Activated T-cell treated with anti-CD3 and anti-CD28 coated beads for 1 hour (primary cell): ENCODE results near the gene FBXO21.

Experiments
- DNase-seq: peaks from one replicate; pipeline ENCODE4 v3.0.0-alpha.2; 2020; ENCODE audit warnings: low read depth

The FBXO21 gene

GRCh38 chr12:117165342-117165741, 24.9 kb downstream of the FBXO21 start:
- DNase-seq: no peak

GRCh38 chr12:117162633-117163032, 27.6 kb downstream of the FBXO21 start:
- DNase-seq: no peak

DNA sequence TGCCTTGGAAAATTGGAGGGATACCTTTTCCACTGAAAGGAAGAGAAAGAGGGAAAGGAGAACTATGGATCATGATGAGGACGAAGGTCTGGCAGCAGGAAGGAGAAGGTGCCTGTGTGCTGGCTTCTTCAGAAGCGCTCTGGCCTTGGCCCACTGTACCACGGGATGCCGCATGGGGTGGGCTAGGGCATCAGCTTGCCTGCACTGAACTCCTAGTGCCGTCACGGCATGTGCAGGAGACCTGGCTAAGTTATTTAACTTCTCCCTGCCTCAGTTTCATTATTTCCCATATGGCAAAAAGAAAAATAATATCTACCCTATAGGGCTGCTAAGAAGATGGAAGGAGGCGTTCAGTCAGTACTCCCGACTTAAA, 28.1 kb downstream of the FBXO21 start:
- no peak for DNase-seq

DNA sequence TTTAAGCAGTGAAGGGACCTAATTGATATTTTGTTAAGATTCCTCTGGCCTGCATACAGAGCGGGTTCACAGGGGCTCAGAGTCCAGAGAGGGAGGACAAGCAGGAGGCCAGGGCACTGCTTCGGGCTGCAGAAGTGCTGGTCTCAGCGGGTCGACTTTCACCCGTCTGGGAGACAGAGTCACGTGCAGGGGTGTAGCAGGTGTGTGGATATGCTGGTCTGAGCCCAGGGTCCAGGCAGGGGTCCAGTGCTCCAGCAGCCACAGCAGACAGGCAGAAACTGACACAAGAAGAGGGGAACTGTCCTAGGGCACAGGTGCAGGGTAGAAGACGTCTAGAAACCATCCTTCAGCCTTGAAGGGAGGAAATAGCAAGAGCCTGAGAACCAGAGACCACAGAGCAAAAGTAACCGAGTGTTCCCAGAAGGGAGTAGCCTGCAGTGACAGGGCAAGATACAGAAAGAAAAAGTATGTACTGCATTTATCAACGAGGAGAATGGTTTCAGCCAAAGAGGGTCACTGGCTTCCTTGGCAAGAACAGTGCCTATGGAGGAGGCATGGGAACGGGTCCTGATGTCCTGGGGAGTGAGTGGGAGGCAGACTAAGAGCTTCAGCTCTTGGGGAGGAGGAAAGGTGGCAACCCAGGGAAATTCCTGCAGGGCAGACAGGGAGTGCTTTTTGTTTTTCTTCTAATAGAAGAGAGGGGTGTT, 28.7 kb downstream of the FBXO21 start:
- DNase-seq: no peak

DNA sequence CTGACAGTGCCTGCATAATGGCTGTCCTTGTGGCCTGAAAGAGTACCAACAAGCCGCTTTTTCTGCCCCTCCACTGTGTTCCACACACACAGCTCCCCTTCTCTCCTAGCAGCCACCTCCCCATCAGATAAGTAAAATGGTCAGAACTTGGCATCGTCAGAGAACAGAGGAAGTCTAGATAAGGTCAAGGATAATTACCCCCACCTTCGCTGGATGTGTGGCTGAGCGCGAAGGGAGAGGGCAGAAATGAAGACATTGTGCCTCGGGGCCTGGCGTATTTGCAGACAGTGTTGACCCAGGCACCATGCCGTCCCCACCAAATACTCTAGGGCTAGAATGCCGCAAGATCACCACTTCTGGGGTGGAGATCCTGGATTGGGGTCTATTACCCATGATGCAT, 30.6 kb downstream of the FBXO21 start:
- DNase-seq: no peak

GRCh38 chr12:117158911-117159553, 31.2 kb downstream of the FBXO21 start:
- DNase-seq: no peak

DNA sequence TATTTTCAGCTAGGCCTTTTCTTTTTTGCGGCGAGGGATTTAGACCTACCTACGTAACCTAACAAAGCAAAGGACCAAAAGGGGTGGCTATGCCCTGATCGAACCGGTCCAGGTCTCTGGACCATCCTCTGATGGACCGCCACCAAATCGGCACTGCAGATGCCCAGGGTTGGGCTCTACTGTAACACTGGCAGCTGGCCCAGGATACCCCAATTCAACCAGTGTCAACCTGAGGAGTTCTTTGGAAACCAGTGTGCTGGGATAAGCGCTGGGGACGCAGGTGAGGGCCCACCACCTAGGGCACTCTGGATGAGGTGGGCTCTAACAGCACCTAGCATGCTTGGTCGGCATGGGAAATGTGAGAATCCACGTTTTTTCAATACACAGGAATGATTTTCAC, 32.2 kb downstream of the FBXO21 start:
- DNase-seq: no peak

GRCh38 chr12:117155278-117156060, 34.8 kb downstream of the FBXO21 start:
- DNase-seq: peak; percentile 58

DNA sequence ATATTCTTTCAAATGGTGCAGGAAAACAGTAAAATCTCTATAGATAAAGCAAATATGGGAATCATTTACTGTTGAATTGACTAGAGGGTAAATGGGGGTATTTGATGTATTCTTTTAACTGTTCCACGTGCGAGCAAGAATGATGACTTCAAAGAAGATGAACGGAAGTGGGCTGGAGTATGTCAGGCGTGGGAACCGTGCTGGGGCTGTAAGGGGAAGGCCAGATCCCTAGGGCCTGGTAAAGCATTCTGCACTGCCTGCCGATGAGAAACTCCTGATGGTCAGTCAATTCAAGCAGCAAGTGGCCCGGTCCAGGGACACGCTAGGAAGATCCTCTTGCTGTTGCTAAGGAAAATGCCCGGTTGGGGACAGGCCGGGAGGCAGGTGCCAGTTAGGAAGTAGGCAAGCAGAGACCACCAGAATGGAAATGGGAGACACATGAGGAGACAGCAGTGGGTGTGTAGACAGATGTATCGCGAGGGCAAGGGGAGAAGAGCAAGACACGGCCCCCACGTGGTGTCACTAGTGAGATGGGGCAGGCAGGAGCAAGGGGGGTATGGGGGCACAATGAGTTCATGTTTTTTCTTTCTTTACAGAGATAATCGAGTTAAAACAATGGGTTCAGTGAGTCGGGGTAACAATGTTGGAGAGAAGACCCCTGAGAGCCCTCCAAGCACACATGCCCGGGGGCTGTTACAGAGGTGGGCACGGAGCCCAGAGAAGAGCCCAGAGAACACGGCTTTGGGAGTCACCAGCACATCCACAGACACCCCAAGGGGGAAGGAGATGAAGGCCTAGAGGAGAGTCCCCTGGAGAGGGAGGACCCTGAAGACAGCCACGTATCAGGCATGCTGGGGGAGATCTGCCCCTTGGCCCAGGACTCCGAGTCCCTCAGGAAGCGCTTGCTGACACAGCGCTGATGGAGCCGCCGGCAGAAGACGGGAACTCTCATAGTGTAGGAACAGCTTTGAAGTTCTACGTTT, 37.2 kb downstream of the FBXO21 start:
- no peak for DNase-seq

DNA sequence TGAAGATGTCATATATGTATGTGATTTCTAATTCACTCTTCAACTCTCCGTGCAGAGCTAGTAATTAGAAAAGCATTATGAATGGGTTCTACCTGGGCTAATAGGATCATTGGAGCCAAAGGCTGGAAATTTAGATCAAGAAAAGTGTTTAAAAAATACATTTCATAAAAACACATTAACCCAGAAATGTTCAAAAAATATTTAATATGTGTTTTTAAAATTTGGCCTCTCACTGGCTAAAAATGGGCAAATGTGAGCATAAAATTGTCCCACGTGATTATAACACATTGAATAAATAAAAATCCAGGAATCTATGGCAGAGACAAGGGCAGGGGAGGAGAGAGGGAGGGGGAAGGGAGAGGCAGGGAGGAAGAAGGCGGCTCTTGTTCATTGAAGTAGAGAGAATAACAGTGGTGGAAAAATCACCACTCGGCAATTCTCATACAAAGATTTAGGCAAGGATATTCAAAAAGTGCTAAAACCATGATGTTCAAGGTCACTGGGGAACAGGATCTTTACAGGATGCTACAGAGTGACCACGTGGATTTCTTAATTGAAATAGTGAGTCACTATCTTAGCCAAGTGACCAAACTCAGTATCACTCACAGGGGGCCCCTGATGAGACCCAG, 38.8 kb downstream of the FBXO21 start:
- DNase-seq: no peak

DNA sequence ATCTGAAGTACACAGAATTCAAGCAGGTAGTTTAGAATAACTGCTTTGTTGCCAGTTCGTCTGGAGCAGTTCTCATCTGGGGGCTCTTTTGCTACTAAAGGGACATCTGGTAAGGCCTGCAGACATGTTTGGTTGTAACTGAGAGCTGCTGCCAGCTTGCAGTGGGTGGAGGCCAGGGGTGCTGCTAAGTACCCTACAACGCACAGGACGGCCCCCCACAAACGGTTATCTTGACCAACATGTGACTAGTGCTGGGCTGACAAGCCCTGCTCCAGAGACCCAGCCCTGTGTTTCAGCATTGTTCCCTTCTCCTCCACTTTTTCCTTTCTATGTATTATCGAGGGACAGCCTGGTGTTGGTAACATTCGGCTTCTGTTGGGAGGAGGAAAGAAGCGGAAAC, 40.8 kb downstream of the FBXO21 start:
- no peak for DNase-seq

DNA sequence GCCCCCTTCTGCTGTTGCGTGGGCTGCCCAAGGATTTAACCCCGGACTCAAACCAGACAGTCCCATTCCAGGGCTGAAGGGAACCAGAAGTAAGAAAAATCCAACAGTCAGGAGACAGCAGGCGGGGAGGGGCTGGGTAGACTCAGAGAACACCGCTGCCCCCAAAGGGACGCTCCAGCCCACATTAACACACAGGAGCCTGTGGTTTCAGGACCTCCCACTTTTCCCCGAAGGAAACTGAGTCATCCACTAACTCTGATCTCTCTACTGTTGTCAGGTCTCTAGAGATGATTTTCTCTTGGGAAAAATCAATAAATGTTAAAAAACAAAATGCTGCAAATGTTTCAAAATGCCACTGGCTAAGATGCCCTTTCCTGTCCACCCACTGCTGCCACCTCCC, 41.6 kb downstream of the FBXO21 start:
- DNase-seq: no peak

DNA sequence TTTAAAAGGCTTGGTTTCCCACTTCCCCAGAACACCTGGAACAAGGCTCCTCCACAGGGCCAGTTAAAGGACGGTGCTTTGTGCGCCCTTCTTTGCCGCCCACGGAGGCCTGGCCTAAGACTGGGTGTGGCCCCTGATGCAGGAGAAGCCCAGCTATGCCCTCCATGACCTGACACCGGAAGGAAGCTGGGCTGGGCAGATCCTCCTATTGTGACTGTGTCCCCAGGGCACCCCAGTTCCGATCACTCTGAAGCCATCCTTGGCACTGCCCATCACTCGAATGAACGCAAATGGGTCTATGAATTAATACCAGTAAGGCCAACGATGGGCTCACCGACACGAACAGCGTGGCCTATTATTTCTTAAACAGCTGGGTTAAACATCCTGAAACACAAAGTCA, 42.6 kb downstream of the FBXO21 start:
- DNase-seq: no peak

DNA sequence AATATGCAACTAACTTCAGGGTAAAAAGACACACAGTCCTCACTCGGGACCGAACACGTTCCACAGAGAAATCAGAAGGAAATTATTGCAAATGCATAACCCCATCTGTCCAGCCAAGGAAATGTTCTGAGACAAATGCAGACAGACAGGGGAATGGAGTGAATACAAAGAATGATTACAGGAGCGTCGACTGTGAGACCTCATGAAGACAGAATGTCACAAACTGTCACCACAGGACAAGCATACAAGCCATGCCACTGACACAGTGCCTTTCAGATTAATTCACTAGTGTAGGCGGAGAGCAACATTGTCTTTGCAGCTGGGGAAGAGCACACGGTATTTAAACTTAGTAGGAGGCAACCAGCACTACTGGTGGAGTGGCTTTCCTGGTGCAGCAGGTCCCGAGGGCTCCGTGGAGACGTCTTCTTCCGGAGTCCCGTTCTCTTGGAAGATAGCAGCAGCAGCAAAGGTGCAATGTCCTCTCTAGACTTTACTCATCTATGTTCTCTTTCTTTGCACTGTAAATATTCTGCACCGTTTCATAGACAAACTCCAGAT, 44.6 kb downstream of the FBXO21 start:
- no peak for DNase-seq

- DNase-seq: no peak
Observed at GRCh38 chr12:117144599-117144998, 45.7 kb downstream of the FBXO21 start.

DNA sequence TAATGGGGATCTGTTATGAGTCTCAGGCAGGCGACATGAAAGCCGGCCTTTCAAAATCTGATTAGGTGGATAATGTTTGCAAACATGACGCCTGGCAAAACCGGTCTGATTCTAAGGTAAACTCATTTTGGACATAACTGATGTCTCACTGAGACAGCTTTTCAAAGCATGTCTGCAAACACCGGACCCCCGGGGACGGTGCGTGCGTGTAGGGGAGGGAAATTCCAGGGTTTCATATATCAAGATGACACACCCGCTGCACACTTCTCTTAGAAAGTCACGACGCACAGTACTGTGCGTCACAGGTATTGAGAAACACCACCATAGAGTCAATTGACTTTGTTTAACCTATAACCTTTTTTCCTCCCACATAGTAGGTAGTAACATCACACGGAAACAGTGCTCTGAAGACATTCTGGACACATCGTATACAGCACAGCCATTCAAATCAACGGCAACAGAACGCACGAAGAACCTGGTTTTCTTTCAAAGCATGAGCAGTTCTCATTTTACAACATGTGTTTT, 47.2 kb downstream of the FBXO21 start:
- DNase-seq: no peak

- DNase-seq: no peak
Observed at GRCh38 chr12:117142094-117142493, 48.2 kb downstream of the FBXO21 start.

DNA sequence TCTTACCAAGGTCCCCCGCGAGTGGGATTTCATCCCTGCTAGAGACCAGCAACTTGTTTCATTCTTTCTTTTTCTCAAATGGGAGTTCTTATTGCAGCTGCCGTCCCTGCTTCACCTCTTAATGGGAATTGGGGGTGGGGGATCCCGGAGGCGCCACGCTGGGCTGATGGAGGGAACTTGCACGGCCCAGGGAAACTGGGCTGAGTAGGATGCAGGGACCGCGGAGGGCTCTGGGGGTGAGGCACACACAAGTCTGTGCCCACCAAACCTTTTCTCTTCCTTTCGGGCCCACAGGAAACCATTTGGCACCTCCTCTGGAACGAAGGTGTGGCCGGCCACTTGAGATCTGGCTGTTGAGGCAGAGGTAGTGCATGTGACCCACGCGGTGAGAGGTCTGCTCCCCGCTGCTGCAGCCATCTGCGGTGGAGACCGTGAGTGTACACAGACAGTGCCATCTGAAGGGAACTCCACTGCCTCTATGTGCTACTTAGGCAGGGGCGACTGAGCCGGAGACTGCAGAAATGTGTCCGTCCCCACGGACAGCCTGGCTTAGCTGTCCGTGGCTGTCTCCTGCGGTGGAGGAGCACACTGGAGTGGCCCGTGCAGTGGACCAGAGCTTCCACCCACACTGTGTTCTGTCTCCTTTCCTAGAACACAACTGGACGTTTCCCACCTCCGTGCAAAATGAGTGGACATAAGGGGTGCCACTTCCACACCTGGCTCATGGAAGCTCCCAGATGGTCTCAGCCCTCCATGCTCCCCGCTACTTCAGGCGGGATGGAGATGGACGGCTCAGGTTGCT, 49.0 kb downstream of the FBXO21 start:
- no peak for DNase-seq

- DNase-seq: no peak
Observed at GRCh38 chr12:117140397-117141096, 49.7 kb downstream of the FBXO21 start.
